GM23338 (cell line): ENCODE measurements around the gene ERCC1.

Source experiments
- CREB1 ChIP-seq: fragments of 250-450 bp; sonication (Bioruptor Pico); IDR thresholded peaks from 2 replicates; pipeline ENCODE4 v1.5.0; 2020; ENCODE audit warnings: low read depth, mild to moderate bottlenecking, moderate library complexity
- CTCF ChIP-seq, 2 experiments: fragments of 200-600 bp in 1 of 2; sonication (generic) in 1 of 2; conservative IDR thresholded peaks; 2 replicates each; pipeline versions ENCODE4 v1.5.1 to v1.6.1; 2016 to 2017; ENCODE audit warnings: antibody characterized with exemption in 2 of 2, low read depth in 2 of 2, mild to moderate bottlenecking in 2 of 2, moderate library complexity in 1 of 2
- JUNB ChIP-seq: IDR thresholded peaks from one replicate; pipeline ENCODE4 v1.6.1; 2016; ENCODE audit warnings: antibody characterized with exemption; ENCODE audit not compliant: unreplicated experiment
- POLR2AphosphoS5 ChIP-seq: IDR thresholded peaks from 2 replicates; pipeline ENCODE4 v1.6.1; 2016; ENCODE audit warnings: antibody characterized with exemption, low read depth

DNA sequence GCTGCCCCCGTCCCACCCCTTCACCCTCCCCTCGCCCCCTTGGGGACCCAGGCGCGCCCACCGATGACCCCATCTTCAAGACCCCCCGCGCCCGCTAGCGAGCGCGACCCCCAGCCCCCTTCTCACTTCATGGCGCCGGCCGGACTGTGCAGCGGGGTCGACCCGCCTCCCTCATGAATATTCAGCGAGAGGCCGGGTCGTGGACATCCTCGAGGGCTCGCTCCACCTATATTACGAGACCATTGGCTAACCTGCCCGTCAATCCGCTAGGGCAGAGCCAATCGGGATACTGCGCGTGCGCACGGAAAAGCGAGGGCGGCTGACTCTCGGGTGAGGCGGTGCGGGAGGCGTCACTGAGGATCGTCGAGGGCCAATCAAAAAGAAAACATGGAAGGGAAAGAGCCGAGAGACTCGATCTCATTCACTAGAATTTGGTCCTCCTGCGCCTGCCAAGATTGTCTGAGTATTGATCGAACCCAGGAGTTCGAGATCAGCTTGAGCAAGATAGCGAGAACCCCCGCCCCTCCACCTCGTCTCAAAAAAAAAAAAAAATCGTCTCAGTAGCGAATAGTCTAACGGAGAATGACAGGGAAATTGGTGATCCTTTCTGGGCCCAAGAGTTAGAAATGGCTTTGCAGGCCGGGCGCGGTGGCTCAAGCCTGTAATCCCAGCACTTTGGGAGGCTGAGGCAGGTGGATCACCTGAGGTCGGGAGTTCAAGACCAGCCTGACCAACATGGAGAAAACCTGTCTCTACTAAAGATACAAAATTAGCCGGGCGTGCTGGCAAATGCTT lies 53.1 kb downstream of the ERCC1 start, which contains the start of gene ERCC2:
- no peak for TF ChIP-seq CTCF (conservative IDR thresholded peaks at IDR 0.05; ENCODE audit: low read depth in 2 of 2)
- TF ChIP-seq POLR2AphosphoS5 = peak; percentile 86
- no peak for TF ChIP-seq JUNB
- peak; percentile 64 for TF ChIP-seq CREB1 (CRISPR knock-in tag)
